Vagina (tissue), 2 donors: Measurements from ENCODE around the gene ALG12. TPM values are rescaled to one million over a fixed set of nuclear protein-coding genes. Genes with fewer than 3 reads are reported as not detected.
A peak's percentile ranks its signal among the peaks of the same experiment; 100 is the strongest.

Experiments used
- DNase-seq, 2 donors: peaks; one replicate each; pipeline ENCODE4 v3.0.0-alpha.2; 2017; ENCODE audit errors: extremely low spot score in 2 of 2
- H3K27ac ChIP-seq: fragments of 200-600 bp; sonication (generic); one replicate; pipeline ENCODE4 v1.5.1; 2019
- H3K27me3 ChIP-seq: fragments of 200-600 bp; sonication (generic); one replicate; pipeline ENCODE4 v1.5.1; 2019
- H3K36me3 ChIP-seq, 2 donors: fragments of 200-600 bp; sonication (generic); one replicate each; pipeline ENCODE4 v1.5.1; 2017 to 2019
- H3K4me1 ChIP-seq: fragments of 200-600 bp; sonication (generic); one replicate; pipeline ENCODE4 v1.5.1; 2019
- H3K4me3 ChIP-seq, 2 donors: fragments of 200-600 bp; sonication (generic); 1 replicate in 1 of 2; 2 replicates in 1 of 2; pipeline ENCODE4 v1.5.1; 2016 to 2019
- H3K9me3 ChIP-seq: fragments of 200-600 bp; sonication (generic); one replicate; pipeline ENCODE4 v1.5.1; 2019
- POLR2A ChIP-seq, 2 donors: fragments of 450-650 bp; IDR thresholded peaks; one replicate each; pipeline ENCODE4 v1.6.1; 2017; ENCODE audit warnings: antibody characterized with exemption in 2 of 2, mild to moderate bottlenecking in 2 of 2, moderate library complexity in 2 of 2
- POLR2AphosphoS5 ChIP-seq, 2 donors: sonication (generic); formaldehyde crosslinking; IDR thresholded peaks; one replicate each; pipeline ENCODE4 v1.9.0; 2017; ENCODE audit warnings: antibody characterized with exemption in 2 of 2, mild to moderate bottlenecking in 2 of 2, low read depth in 1 of 2; ENCODE audit not compliant: insufficient read depth in 1 of 2
- intact Hi-C: fragments of 100-400 bp; cut with DNase I; formaldehyde crosslinking; loops from one replicate; pipeline ENCODE4 v1.15.1; 2023
- total RNA-seq: library from RNA; depleted of rRNA; stranded (reverse); fragments of >200 nt; gene quantifications from one replicate; pipeline ENCODE4 v1.2.3, GENCODE V29; 2016
- TF ChIP-seq, protein P1 (sequence below), 3 experiments: fragments of 450-650 bp in 2 of 3; fragments of 200-600 bp in 1 of 3; sonication (generic) in 1 of 3; IDR thresholded peaks; one replicate each; pipeline ENCODE4 v1.5.1; 2017 to 2019; ENCODE audit warnings: antibody characterized with exemption in 3 of 3, mild to moderate bottlenecking in 2 of 3, moderate library complexity in 2 of 3

ALG12 gene
- 21.4 TPM for total RNA-seq

DNA sequence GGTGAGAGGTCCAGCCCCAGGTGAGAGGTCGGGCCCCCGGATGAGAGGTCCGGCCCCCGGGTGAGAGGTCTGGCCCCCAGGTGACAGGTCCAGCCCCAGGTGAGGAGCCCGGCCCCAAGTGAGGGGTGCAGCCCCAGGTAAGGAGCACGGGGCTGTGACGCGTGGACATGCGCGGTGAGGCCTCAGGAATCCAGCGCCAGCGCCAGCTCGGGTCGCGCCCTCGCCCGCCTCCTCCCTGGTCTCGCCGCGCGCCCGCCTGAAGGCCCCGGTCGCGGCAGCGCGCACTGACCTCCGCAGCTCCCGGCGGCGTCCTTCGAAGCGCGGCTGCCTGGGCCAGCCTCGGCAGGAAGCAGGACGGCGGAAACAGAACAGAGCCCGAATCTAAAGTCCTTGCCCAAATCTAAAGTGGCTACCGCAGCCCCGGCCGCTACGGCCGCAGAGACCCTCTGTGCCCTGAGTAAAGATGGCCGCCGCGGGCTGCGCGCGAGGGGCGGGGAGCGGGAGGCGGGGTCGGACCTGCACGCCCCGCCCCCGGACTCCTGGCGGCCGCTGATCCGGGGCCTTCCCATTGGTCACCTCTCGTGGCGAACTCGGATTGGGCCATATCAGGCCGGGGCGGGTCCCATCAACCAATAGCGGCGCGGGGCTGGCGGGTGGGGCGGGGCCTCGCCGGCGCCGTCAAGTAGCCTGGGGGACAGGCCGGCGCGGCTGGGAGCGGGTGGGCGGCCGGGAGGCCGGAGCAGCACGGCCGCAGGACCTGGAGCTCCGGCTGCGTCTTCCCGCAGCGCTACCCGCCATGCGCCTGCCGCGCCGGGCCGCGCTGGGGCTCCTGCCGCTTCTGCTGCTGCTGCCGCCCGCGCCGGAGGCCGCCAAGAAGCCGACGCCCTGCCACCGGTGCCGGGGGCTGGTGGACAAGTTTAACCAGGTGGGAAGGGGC is at the start of gene ALG12, which contains the start of gene CRELD2:
Gene ALG12, minus strand, starts transcription at position 465 of the 937 bp plus-strand sequence. CDS start 4,673 bp downstream, outside the sequence.
Gene CRELD2, plus strand, starts transcription at position 661 of the 937 bp plus-strand sequence. Its CDS starts 136 bp downstream, at position 797.
- TF ChIP-seq, protein P1, sequence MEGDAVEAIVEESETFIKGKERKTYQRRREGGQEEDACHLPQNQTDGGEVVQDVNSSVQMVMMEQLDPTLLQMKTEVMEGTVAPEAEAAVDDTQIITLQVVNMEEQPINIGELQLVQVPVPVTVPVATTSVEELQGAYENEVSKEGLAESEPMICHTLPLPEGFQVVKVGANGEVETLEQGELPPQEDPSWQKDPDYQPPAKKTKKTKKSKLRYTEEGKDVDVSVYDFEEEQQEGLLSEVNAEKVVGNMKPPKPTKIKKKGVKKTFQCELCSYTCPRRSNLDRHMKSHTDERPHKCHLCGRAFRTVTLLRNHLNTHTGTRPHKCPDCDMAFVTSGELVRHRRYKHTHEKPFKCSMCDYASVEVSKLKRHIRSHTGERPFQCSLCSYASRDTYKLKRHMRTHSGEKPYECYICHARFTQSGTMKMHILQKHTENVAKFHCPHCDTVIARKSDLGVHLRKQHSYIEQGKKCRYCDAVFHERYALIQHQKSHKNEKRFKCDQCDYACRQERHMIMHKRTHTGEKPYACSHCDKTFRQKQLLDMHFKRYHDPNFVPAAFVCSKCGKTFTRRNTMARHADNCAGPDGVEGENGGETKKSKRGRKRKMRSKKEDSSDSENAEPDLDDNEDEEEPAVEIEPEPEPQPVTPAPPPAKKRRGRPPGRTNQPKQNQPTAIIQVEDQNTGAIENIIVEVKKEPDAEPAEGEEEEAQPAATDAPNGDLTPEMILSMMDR (IDR thresholded peaks at IDR 0.05): no peak
- peak in 1 of 2 donors; percentile 45 for TF ChIP-seq POLR2A (IDR thresholded peaks at IDR 0.05)
- peak in 1 of 2 donors; percentile 75 for TF ChIP-seq POLR2AphosphoS5 (IDR thresholded peaks at IDR 0.05; ENCODE audit: insufficient read depth in 1 of 2, low read depth in 1 of 2)
- peak in 1 of 2 donors; percentile 97 for DNase-seq
- Histone ChIP-seq H3K9me3 (no peaks in the 10 kb centered on the region), H3K36me3 (peaks cover 0 to 21% of the 10 kb centered on the region in 2 donors), H3K4me3 (peak within 1 kb of the TSS; percentile 72 to 93), H3K27ac (peak within 1 kb of the TSS; percentile 89), H3K27me3 (no peaks in the 10 kb centered on the region), H3K4me1 (peaks cover 23% of the 10 kb centered on the region)
- intact Hi-C loops: loop anchor here (5.0 kb wide), 1 partner anchor 66 kb away; the partner anchor contains the start of gene ZBED4

DNA sequence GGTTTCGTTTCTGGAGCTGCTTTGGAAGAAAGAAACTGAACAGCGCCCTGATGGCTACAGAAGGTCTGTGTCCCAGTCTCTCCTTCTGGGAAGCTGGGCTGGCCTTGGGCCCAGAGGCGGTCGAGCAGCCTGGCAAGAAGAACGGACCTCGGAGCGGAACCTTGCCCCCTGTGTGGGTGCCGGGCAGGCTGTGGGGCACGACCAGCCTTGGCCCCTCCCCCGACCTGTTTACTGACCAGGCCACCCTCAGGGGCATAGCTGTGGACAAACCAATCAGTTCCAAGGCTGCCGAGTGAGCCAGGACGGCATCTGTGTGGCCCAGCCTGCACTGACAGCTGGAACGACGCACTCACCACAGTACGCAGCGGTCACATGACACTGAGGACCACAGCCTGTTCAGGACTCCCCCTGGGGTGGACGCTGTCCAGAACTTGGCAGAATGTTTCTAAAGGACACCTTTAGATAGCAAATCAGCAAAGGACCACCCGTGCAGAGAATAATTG is 49.5 kb upstream of the ALG12 start:
- Histone ChIP-seq H3K36me3 (peaks cover 0 to 17% of the 10 kb centered on the region in 2 donors), H3K9me3 (no peaks in the 10 kb centered on the region), H3K4me1 (peaks cover 85% of the 10 kb centered on the region), H3K27me3 (no peaks in the 10 kb centered on the region), H3K27ac (peak overlapping the region; percentile 89), H3K4me3 (peak overlapping the region; percentile 15 to 33)
- DNase-seq: peak in 1 of 2 donors; percentile 89
- intact Hi-C loops: loop anchor here (5.0 kb wide), 1 partner anchor 225 kb away; no protein-coding TSS in a partner anchor
- TF ChIP-seq POLR2AphosphoS5 (IDR thresholded peaks at IDR 0.05; ENCODE audit: insufficient read depth in 1 of 2, low read depth in 1 of 2): peak in 1 of 2 donors; percentile 49
- TF ChIP-seq, protein P1 (IDR thresholded peaks at IDR 0.05): no peak

DNA sequence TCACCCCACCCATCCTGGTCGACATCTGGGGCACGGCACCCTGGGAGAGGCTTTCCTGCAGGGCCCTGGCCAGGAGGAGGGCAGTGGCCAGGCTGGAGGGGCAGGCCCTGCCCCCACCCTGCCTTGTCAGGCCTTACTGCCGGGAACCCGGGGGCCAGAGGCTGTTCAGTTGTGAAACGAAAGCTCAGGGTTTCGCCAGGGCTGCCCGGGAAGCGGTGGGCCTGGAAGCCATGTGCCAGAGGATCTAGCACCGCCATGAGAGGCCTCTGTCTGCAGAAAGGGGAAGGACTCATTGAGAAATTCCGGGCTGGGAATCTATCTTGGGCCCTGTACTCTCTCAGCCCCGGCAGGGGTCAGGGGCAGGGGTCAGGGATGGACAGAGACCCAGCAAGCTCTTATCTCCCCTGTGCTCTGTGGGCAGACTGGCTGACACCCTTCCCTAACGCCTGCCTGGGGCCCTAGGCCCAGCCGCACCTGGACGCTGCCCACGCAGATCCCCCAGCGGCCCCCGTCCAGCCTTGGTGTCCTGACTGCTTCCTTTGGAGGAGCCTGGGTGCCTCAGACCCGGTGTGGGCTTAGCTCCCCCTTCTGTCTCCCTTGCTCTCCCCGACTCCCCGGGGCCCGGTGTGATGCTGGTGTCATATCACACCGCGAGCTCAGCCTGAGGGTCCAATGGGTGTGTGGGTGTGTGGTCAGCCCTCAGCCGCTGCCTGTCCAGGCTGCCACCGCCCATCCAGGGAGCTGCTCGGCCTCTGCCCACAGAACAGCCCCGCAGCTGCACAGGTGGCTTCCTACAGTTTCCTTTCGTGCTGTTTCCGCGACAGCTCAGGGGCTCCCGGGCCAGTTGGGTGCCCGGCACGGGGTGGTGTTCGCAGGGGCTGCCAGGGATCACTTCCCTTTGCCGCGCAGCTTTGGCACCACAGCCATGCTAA is 48.8 kb upstream of the ALG12 start:
- H3K27me3 ChIP-seq: no peaks in the 10 kb centered on the region
- TF ChIP-seq POLR2A (IDR thresholded peaks at IDR 0.05) (no peak), POLR2AphosphoS5 (IDR thresholded peaks at IDR 0.05; ENCODE audit: insufficient read depth in 1 of 2, low read depth in 1 of 2) (peak in 1 of 2 donors; percentile 60)
- H3K27ac ChIP-seq: peak overlapping the region; percentile 89
- H3K36me3 ChIP-seq: peaks cover 0 to 20% of the 10 kb centered on the region in 2 donors
- DNase-seq: peak in 1 of 2 donors; percentile 90
- H3K4me3 ChIP-seq: peak overlapping the region; percentile 15 to 33
- peaks cover 82% of the 10 kb centered on the region for H3K4me1 ChIP-seq
- intact Hi-C loops: loop anchor here (5.0 kb wide), 1 partner anchor 225 kb away; no protein-coding TSS in a partner anchor
- no peaks in the 10 kb centered on the region for H3K9me3 ChIP-seq

DNA sequence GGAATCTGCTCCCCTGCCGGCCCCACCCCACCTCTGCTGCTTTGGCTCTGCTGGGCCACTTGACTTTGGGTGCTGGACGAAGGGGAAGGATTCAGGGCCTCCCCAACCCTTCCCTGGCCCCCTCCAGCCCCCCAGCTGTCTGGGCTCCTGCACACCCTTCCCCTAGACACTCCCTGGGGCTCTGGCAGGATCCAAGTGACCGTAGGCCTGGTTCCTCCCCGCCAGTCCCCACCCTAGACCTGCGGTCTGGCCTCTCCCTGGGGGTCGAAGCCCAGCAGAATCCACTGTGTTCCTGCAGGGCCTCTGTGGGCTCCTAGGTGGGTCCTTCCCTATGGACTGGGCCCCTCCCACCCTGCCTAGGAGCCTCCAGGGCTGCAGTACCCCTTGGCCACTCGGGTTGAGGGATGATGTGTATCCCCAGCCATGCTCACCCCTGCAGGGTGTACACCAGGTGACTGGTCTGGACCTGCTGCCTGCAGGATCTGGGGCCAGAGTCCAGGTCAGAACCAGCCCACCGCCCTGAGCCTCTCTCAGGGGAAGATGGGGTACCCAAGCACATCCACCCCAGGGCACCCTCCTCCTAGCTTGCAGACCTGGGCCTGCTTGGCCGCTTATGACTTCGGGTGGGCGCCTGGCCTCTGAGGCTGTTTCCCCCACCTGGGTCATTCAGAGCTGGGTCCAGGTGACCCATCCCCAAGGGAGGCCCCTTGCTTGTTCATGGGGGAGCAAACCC is 48.0 kb upstream of the ALG12 start:
- H3K4me3 ChIP-seq: peak overlapping the region; percentile 3 to 15
- intact Hi-C loops: loop anchor here (5.0 kb wide), 1 partner anchor 226 kb away; no protein-coding TSS in a partner anchor
- DNase-seq: peak in 1 of 2 donors; percentile 77
- no peak for TF ChIP-seq POLR2AphosphoS5 (IDR thresholded peaks at IDR 0.05; ENCODE audit: insufficient read depth in 1 of 2, low read depth in 1 of 2)
- no peak for TF ChIP-seq POLR2A (IDR thresholded peaks at IDR 0.05)
- TF ChIP-seq, protein P1 (IDR thresholded peaks at IDR 0.05): no peak
- H3K27ac ChIP-seq: peak overlapping the region; percentile 89
- no peaks in the 10 kb centered on the region for H3K27me3 ChIP-seq
- peaks cover 0 to 25% of the 10 kb centered on the region in 2 donors for H3K36me3 ChIP-seq
- no peaks in the 10 kb centered on the region for H3K9me3 ChIP-seq
- peaks cover 75% of the 10 kb centered on the region for H3K4me1 ChIP-seq
